Loucy (cell line): ENCODE data around the gene RANBP17.

Experiments used
- H2AFZ ChIP-seq: fragments of 200-600 bp; sonication (generic); 2 replicates; pipeline ENCODE4 v1.6.0; 2016; ENCODE audit warnings: antibody characterized with exemption, mild to moderate bottlenecking, low read length, moderate library complexity
- H3F3A ChIP-seq: fragments of 200-600 bp; 2 replicates; pipeline ENCODE4 v1.6.0; 2016; ENCODE audit warnings: antibody characterized with exemption, low read depth, mild to moderate bottlenecking
- H3K27me3 ChIP-seq: fragments of 200-600 bp; sonication (generic); 2 replicates; pipeline ENCODE4 v1.6.1; 2014; ENCODE audit warnings: low read length, mild to moderate bottlenecking; ENCODE audit not compliant: insufficient read depth, poor library complexity, severe bottlenecking
- H3K36me3 ChIP-seq: fragments of 200-600 bp; sonication (generic); 2 replicates; pipeline ENCODE4 v1.6.1; 2016; ENCODE audit warnings: low read length; ENCODE audit not compliant: insufficient read depth
- H3K4me1 ChIP-seq: fragments of 200-600 bp; sonication (generic); 2 replicates; pipeline ENCODE4 v1.5.1; 2014; ENCODE audit warnings: low read length, mild to moderate bottlenecking; ENCODE audit not compliant: insufficient read depth, poor library complexity, severe bottlenecking
- H3K4me2 ChIP-seq: fragments of 200-600 bp; sonication (generic); 2 replicates; pipeline ENCODE4 v1.6.0; 2014; ENCODE audit warnings: antibody characterized with exemption, low read length, low read depth, mild to moderate bottlenecking; ENCODE audit not compliant: poor library complexity, severe bottlenecking
- H3K4me3 ChIP-seq: fragments of 200-600 bp; sonication (generic); 2 replicates; pipeline ENCODE4 v1.5.1; 2014; ENCODE audit warnings: low read length, mild to moderate bottlenecking, mixed read lengths; ENCODE audit not compliant: poor library complexity, severe bottlenecking
- H3K79me2 ChIP-seq: fragments of 200-600 bp; sonication (generic); 2 replicates; pipeline ENCODE4 v1.6.1; 2014; ENCODE audit warnings: low read length; ENCODE audit not compliant: insufficient read depth
- H3K9ac ChIP-seq: fragments of 200-600 bp; sonication (generic); 2 replicates; pipeline ENCODE4 v1.6.0; 2014; ENCODE audit warnings: mild to moderate bottlenecking, low read depth, low read length, moderate library complexity; ENCODE audit not compliant: poor library complexity, severe bottlenecking
- H3K9me2 ChIP-seq: fragments of 200-600 bp; sonication (generic); replicated peaks from 2 replicates; pipeline ENCODE4 v1.6.1; 2016; ENCODE audit warnings: low read depth, low read length, mixed read lengths
- H3K9me3 ChIP-seq: fragments of 200-600 bp; sonication (generic); 2 replicates; pipeline ENCODE4 v1.6.1; 2014; ENCODE audit warnings: mild to moderate bottlenecking, antibody characterized with exemption, low read length, low read depth; ENCODE audit not compliant: insufficient read depth
- H4K20me1 ChIP-seq: fragments of 200-600 bp; sonication (generic); 2 replicates; pipeline ENCODE4 v1.6.0; 2014; ENCODE audit warnings: antibody characterized with exemption, low read length, mild to moderate bottlenecking; ENCODE audit not compliant: insufficient read depth, poor library complexity, severe bottlenecking
- CTCF ChIP-seq: fragments of 200-600 bp; sonication (generic); conservative IDR thresholded peaks from 2 replicates; pipeline ENCODE4 v1.5.1; 2014; ENCODE audit warnings: mild to moderate bottlenecking, antibody characterized with exemption, low read length
- EZH2phosphoT487 ChIP-seq: fragments of 200-600 bp; IDR thresholded peaks from 2 replicates; pipeline ENCODE4 v1.6.1; 2018; ENCODE audit warnings: antibody characterized with exemption, mild to moderate bottlenecking, moderate library complexity, borderline replicate concordance

The RANBP17 gene

GRCh38 chr5:171315925-171316257 is 454.1 kb downstream of the RANBP17 start:
- Histone ChIP-seq H3K4me2 (no peak overlapping the region), H3K9me2 (no peaks in the 10 kb centered on the region), H3K9me3 (no peaks in the 10 kb centered on the region), H4K20me1 (no peaks in the 10 kb centered on the region), H3K9ac (no peak overlapping the region), H3K27me3 (no peaks in the 10 kb centered on the region), H3K4me3 (no peak overlapping the region), H3K4me1 (no peaks in the 10 kb centered on the region), H3K79me2 (no peaks in the 10 kb centered on the region), H2AFZ (no peak overlapping the region), H3F3A (no peaks in the 10 kb centered on the region), H3K36me3 (no peaks in the 10 kb centered on the region)
- TF ChIP-seq EZH2phosphoT487 (no peak), CTCF (no peak)

GRCh38 chr5:171316258-171317121 is 454.7 kb downstream of the RANBP17 start:
- no peak overlapping the region for H3K9ac ChIP-seq
- H3K9me3 ChIP-seq: no peaks in the 10 kb centered on the region
- no peaks in the 10 kb centered on the region for H3F3A ChIP-seq
- no peak for TF ChIP-seq CTCF
- TF ChIP-seq EZH2phosphoT487: no peak
- H3K9me2 ChIP-seq: no peaks in the 10 kb centered on the region
- no peaks in the 10 kb centered on the region for H3K36me3 ChIP-seq
- H3K4me3 ChIP-seq: no peak overlapping the region
- no peak overlapping the region for H2AFZ ChIP-seq
- no peaks in the 10 kb centered on the region for H3K4me1 ChIP-seq
- no peak overlapping the region for H3K4me2 ChIP-seq
- no peaks in the 10 kb centered on the region for H4K20me1 ChIP-seq
- H3K27me3 ChIP-seq: no peaks in the 10 kb centered on the region
- no peaks in the 10 kb centered on the region for H3K79me2 ChIP-seq

- H3K4me1 ChIP-seq: no peaks in the 10 kb centered on the region
- H3K9ac ChIP-seq: no peak overlapping the region
- H3K79me2 ChIP-seq: no peaks in the 10 kb centered on the region
- no peaks in the 10 kb centered on the region for H3K36me3 ChIP-seq
- H3K27me3 ChIP-seq: no peaks in the 10 kb centered on the region
- no peaks in the 10 kb centered on the region for H3K9me2 ChIP-seq
- no peak overlapping the region for H2AFZ ChIP-seq
- no peak for TF ChIP-seq CTCF
- no peak for TF ChIP-seq EZH2phosphoT487
- no peaks in the 10 kb centered on the region for H4K20me1 ChIP-seq
- no peak overlapping the region for H3K4me2 ChIP-seq
- H3F3A ChIP-seq: no peaks in the 10 kb centered on the region
- no peaks in the 10 kb centered on the region for H3K9me3 ChIP-seq
- H3K4me3 ChIP-seq: no peak overlapping the region
These were observed 455.4 kb downstream of the RANBP17 start for GRCh38 chr5:171317230-171317629.
